Trophoblast cell (in vitro differentiated cells and primary cell): Measurements from ENCODE around the gene MAP7D2.

ENCODE experiments used
- DNase-seq, 2 donors: peaks; one replicate each; pipeline ENCODE4 v3.0.0-alpha.2; 2016
- H2AFZ ChIP-seq: 2 replicates; pipeline ENCODE4 v1.6.1; 2013; ENCODE audit warnings: low read length, moderate library complexity, mild to moderate bottlenecking; ENCODE audit not compliant: insufficient read depth, poor library complexity
- H2AK5ac ChIP-seq: 2 replicates; pipeline ENCODE4 v1.6.1; 2013; ENCODE audit warnings: mild to moderate bottlenecking, low read length
- H2BK120ac ChIP-seq: 2 replicates; pipeline ENCODE4 v1.6.1; 2013; ENCODE audit warnings: low read length, mild to moderate bottlenecking, moderate library complexity; ENCODE audit not compliant: insufficient read depth, poor library complexity
- H2BK12ac ChIP-seq: 2 replicates; pipeline ENCODE4 v1.6.1; 2013; ENCODE audit warnings: mild to moderate bottlenecking, low read length, moderate library complexity
- H2BK5ac ChIP-seq: 2 replicates; pipeline ENCODE4 v1.6.1; 2013; ENCODE audit warnings: low read length, low read depth, moderate library complexity, mild to moderate bottlenecking; ENCODE audit not compliant: poor library complexity
- H3K14ac ChIP-seq: 2 replicates; pipeline ENCODE4 v1.6.1; 2013; ENCODE audit warnings: mild to moderate bottlenecking, low read length
- H3K18ac ChIP-seq: 2 replicates; pipeline ENCODE4 v1.6.1; 2013; ENCODE audit warnings: mild to moderate bottlenecking, low read length
- H3K23ac ChIP-seq: 2 replicates; pipeline ENCODE4 v1.6.1; 2013; ENCODE audit warnings: low read length
- H3K27ac ChIP-seq: 2 replicates; pipeline ENCODE4 v1.5.1; 2013; ENCODE audit warnings: low read depth, mild to moderate bottlenecking, inconsistent platforms, low read length, moderate library complexity
- H3K27me3 ChIP-seq: 2 replicates; pipeline ENCODE4 v1.6.1; 2013; ENCODE audit warnings: inconsistent platforms, mild to moderate bottlenecking, low read length, moderate library complexity; ENCODE audit not compliant: insufficient read depth
- H3K36me3 ChIP-seq, 2 experiments: 1 replicate in 1 of 2; 2 replicates in 1 of 2; pipeline ENCODE4 v1.6.1; 2013; ENCODE audit warnings: low read length in 2 of 2, mild to moderate bottlenecking in 2 of 2, moderate library complexity in 1 of 2; ENCODE audit not compliant: insufficient read depth in 2 of 2, control insufficient read depth in 1 of 2
- H3K4ac ChIP-seq: 2 replicates; pipeline ENCODE4 v1.6.1; 2013; ENCODE audit warnings: low read depth, mild to moderate bottlenecking, low read length, moderate library complexity
- H3K4me1 ChIP-seq, 2 experiments: 1 replicate in 1 of 2; 2 replicates in 1 of 2; pipeline ENCODE4 v1.6.1; 2013; ENCODE audit warnings: low read length in 2 of 2, mild to moderate bottlenecking in 2 of 2, moderate library complexity in 1 of 2; ENCODE audit not compliant: insufficient read depth in 2 of 2, control insufficient read depth in 1 of 2
- H3K4me2 ChIP-seq: 2 replicates; pipeline ENCODE4 v1.6.1; 2013; ENCODE audit warnings: inconsistent platforms, mild to moderate bottlenecking, low read length, moderate library complexity
- H3K4me3 ChIP-seq: 2 replicates; pipeline ENCODE4 v1.5.1; 2013; ENCODE audit warnings: mild to moderate bottlenecking, low read depth, low read length, inconsistent platforms
- H3K79me1 ChIP-seq: one replicate; pipeline ENCODE4 v1.6.1; 2013; ENCODE audit warnings: low read length
- H3K79me2 ChIP-seq: 2 replicates; pipeline ENCODE4 v1.6.1; 2013; ENCODE audit warnings: low read length, mild to moderate bottlenecking; ENCODE audit not compliant: control insufficient read depth, insufficient read depth, poor library complexity
- H3K9ac ChIP-seq: 2 replicates; pipeline ENCODE4 v1.6.1; 2013; ENCODE audit warnings: mild to moderate bottlenecking, low read length
- H3K9me3 ChIP-seq: 2 replicates; pipeline ENCODE4 v1.6.1; 2013; ENCODE audit warnings: low read depth, mild to moderate bottlenecking, control low read depth, inconsistent platforms, low read length; ENCODE audit not compliant: insufficient read depth
- H4K12ac ChIP-seq: 2 replicates; pipeline ENCODE4 v1.6.1; 2013; ENCODE audit warnings: low read depth, mild to moderate bottlenecking, low read length, moderate library complexity
- H4K8ac ChIP-seq: 2 replicates; pipeline ENCODE4 v1.6.1; 2013; ENCODE audit warnings: low read depth, mild to moderate bottlenecking, low read length, moderate library complexity
- H4K91ac ChIP-seq: one replicate; pipeline ENCODE4 v1.6.1; 2013; ENCODE audit warnings: low read depth, mild to moderate bottlenecking, low read length, moderate library complexity
- WGBS: extraction: QIAGEN DNeasy Blood & Tissue Kit; methylation state at CpG from one replicate; pipeline ENCODE4 v1.1.7; 2013; ENCODE audit warnings: missing lambda C conversion rate; ENCODE audit not compliant: insufficient read length, insufficient coverage; ENCODE audit errors: extremely low coverage; 5-methylcytosine and 5-hydroxymethylcytosine counted together

Gene MAP7D2

DNA sequence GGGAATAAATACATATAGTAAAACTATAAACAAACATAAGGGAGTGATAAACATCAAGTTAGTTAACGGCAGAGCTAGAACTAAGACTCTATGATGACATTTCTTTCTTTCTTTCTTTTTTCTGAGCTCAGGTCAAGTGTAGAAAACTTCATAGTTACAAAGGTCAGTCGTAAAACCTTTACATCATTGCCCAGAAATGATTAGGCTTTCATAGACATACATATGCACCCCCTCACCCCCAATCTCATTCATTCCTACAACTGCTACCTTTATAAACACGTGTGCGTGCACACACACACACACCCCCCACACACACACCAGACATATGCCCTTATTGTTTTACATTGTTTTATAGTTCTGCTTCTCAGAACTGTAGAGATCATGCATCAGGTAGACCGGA lies 19.2 kb upstream of the MAP7D2 start:
- no peak overlapping the region for H2AFZ ChIP-seq
- no peak overlapping the region for H2AK5ac ChIP-seq
- no peak overlapping the region for H3K4me3 ChIP-seq
- no peak overlapping the region for H3K27ac ChIP-seq
- H4K8ac ChIP-seq = no peak overlapping the region
- H4K91ac ChIP-seq = no peak overlapping the region
- no peak overlapping the region for H3K4ac ChIP-seq
- H3K9ac ChIP-seq = no peak overlapping the region
- WGBS = no CpG with 5 or more reads among the region's 5 CpGs
- no peak overlapping the region for H4K12ac ChIP-seq
- no peak overlapping the region for H3K14ac ChIP-seq
- H3K79me1 ChIP-seq = no peaks in the 10 kb centered on the region
- H2BK120ac ChIP-seq = no peak overlapping the region
- H2BK12ac ChIP-seq = no peak overlapping the region
- H3K36me3 ChIP-seq = peaks cover 20 to 23% of the 10 kb centered on the region in 2 experiments
- no peak overlapping the region for H3K4me2 ChIP-seq
- no peaks in the 10 kb centered on the region for H3K9me3 ChIP-seq
- peaks cover under 1% of the 10 kb centered on the region for H3K79me2 ChIP-seq
- H3K4me1 ChIP-seq = no peaks in the 10 kb centered on the region
- H3K18ac ChIP-seq = no peak overlapping the region
- no peak overlapping the region for H2BK5ac ChIP-seq
- DNase-seq = no peak
- H3K23ac ChIP-seq = no peak overlapping the region
- H3K27me3 ChIP-seq = no peaks in the 10 kb centered on the region

DNA sequence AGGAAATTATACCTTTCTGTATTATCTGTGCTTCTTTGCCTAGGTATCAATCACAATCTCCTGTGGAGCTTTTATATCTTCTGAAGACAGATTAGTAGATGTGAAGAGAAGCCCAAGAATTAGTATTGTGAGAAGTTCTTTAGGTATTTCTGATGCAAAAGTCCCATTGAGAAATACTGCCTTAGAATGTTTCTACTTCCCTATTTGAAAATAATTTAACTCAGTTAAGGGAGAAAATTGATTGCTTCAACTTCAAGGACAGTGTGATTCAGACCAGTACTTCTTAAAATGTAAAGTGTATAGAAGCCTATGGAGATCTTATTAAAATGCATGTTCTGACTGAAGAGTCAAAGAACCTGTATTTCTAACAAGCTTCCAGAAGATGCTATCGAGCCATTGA lies 16.0 kb upstream of the MAP7D2 start:
- Histone ChIP-seq H2BK5ac (no peak overlapping the region), H3K4ac (no peak overlapping the region), H3K18ac (no peak overlapping the region), H2BK120ac (no peak overlapping the region), H3K4me3 (no peak overlapping the region), H3K36me3 (peaks cover 19% of the 10 kb centered on the region in 2 experiments), H3K9me3 (no peaks in the 10 kb centered on the region), H3K9ac (no peak overlapping the region), H4K12ac (no peak overlapping the region), H3K23ac (no peak overlapping the region), H4K91ac (no peak overlapping the region), H2AK5ac (no peak overlapping the region), H3K27me3 (no peaks in the 10 kb centered on the region), H3K27ac (no peak overlapping the region), H3K14ac (no peak overlapping the region), H2AFZ (no peak overlapping the region), H4K8ac (no peak overlapping the region), H3K4me2 (no peak overlapping the region), H3K79me2 (no peaks in the 10 kb centered on the region), H2BK12ac (no peak overlapping the region), H3K79me1 (no peaks in the 10 kb centered on the region), H3K4me1 (no peaks in the 10 kb centered on the region)
- no CpG with 5 or more reads among the region's 1 CpG for WGBS
- no peak for DNase-seq

DNA sequence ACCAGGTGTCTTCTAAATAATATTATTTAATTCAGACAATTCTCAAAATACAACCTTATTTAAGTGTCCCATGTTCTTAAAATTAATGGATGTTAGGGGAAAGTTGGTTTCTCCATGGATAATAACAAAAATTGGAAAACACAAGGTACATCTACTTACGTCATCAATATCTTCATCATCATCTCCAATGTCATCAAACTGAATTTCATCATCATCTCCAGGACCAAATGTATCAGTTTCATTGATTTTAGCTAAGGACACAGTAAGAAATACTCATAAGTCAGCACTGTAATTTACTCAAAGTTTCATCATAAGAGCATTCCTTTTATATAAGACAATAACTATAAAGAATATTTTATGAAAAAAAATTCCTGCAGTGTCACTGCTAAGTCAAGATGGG lies 13.7 kb upstream of the MAP7D2 start:
- Histone ChIP-seq H3K9ac (no peak overlapping the region), H2AFZ (no peak overlapping the region), H2AK5ac (no peak overlapping the region), H3K27me3 (no peaks in the 10 kb centered on the region), H3K14ac (no peak overlapping the region), H3K4ac (no peak overlapping the region), H4K91ac (no peak overlapping the region), H3K23ac (no peak overlapping the region), H2BK5ac (no peak overlapping the region), H3K9me3 (no peaks in the 10 kb centered on the region), H4K8ac (no peak overlapping the region), H3K18ac (no peak overlapping the region), H3K4me3 (no peak overlapping the region), H3K4me2 (no peak overlapping the region), H4K12ac (no peak overlapping the region), H3K4me1 (no peaks in the 10 kb centered on the region), H3K79me2 (no peaks in the 10 kb centered on the region), H3K79me1 (no peaks in the 10 kb centered on the region), H3K27ac (no peak overlapping the region), H3K36me3 (peaks cover 14 to 15% of the 10 kb centered on the region in 2 experiments), H2BK120ac (no peak overlapping the region), H2BK12ac (no peak overlapping the region)
- WGBS = no CpG with 5 or more reads among the region's 1 CpG
- DNase-seq = no peak

DNA sequence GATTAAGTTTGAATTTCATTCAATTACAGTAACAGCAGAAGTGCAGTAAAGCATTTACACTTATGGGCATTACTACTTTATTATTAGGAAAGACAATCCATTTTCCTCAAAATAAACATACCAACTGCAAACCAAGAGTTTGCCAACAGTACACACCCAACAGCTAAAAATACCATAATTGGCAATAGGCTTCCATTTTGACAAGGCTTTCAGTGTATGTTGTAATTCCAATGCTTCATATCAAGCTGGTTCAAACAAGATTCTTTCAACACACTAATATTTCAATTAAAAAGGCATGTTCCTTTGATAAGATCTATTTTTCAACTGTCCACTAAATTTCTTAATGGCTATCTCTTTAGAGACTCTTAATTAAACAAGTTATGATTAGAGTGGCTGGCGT lies 12.8 kb upstream of the MAP7D2 start:
- no peak overlapping the region for H2AFZ ChIP-seq
- no peak overlapping the region for H2BK5ac ChIP-seq
- H4K91ac ChIP-seq = no peak overlapping the region
- H4K8ac ChIP-seq = no peak overlapping the region
- DNase-seq = no peak
- H3K18ac ChIP-seq = no peak overlapping the region
- no peak overlapping the region for H2AK5ac ChIP-seq
- H3K9ac ChIP-seq = no peak overlapping the region
- H4K12ac ChIP-seq = no peak overlapping the region
- H3K27ac ChIP-seq = no peak overlapping the region
- no peak overlapping the region for H2BK120ac ChIP-seq
- no peak overlapping the region for H2BK12ac ChIP-seq
- no peaks in the 10 kb centered on the region for H3K79me1 ChIP-seq
- H3K36me3 ChIP-seq = peaks cover 13 to 14% of the 10 kb centered on the region in 2 experiments
- no peak overlapping the region for H3K14ac ChIP-seq
- no peak overlapping the region for H3K4me2 ChIP-seq
- no peak overlapping the region for H3K4me3 ChIP-seq
- H3K9me3 ChIP-seq = no peaks in the 10 kb centered on the region
- H3K27me3 ChIP-seq = no peaks in the 10 kb centered on the region
- H3K4me1 ChIP-seq = no peaks in the 10 kb centered on the region
- WGBS = no CpG with 5 or more reads among the region's 1 CpG
- H3K23ac ChIP-seq = no peak overlapping the region
- H3K79me2 ChIP-seq = no peaks in the 10 kb centered on the region
- no peak overlapping the region for H3K4ac ChIP-seq
